H1 (cell line): ENCODE results near the gene SH3PXD2A. TPM values are rescaled to one million over a fixed set of nuclear protein-coding genes. Genes with fewer than 3 reads are reported as not detected.

Experiments used
- CTCF ChIA-PET: fragments of 300-600 bp; sonication (Branson Sonifier 250); formaldehyde crosslinking; loops from one replicate; lab custom pipeline; 2021; ENCODE audit not compliant: partially characterized antibody; lab: Charles Lee
- POLR2A ChIA-PET: fragments of 300-600 bp; sonication (Branson Sonifier 250); formaldehyde crosslinking; loops from one replicate; lab custom pipeline; 2021; ENCODE audit warnings: inconsistent platforms; ENCODE audit not compliant: partially characterized antibody; lab: Charles Lee
- DNase-seq, 2 experiments: peaks; one replicate each; pipeline versions ENCODE4 v3.0.0 to v3.0.0-alpha.2; 2010 to 2022; ENCODE audit warnings: low spot score in 2 of 2, low read depth in 1 of 2, mixed read lengths in 1 of 2
- FAIRE-seq: peaks from 2 replicates; lab custom pipeline; 2011; peaks lifted over from hg19 to GRCh38; lab: Jason Lieb, UNC
- H2AFZ ChIP-seq: 2 replicates; pipeline ENCODE4 v1.8.1; 2012; ENCODE audit warnings: low read length, inconsistent platforms
- H2AK5ac ChIP-seq: 2 replicates; pipeline ENCODE4 v1.6.1; 2013; ENCODE audit warnings: low read depth, low read length
- H2BK120ac ChIP-seq: replicated peaks from 2 replicates; pipeline ENCODE3; 2013; ENCODE audit warnings: low read depth, low read length, inconsistent platforms
- H2BK12ac ChIP-seq: 2 replicates; pipeline ENCODE4 v1.6.1; 2013; ENCODE audit warnings: low read depth, low read length
- H2BK15ac ChIP-seq: 2 replicates; pipeline ENCODE4 v1.6.1; 2013; ENCODE audit warnings: low read length
- H2BK20ac ChIP-seq: 2 replicates; pipeline ENCODE4 v1.6.1; 2013; ENCODE audit warnings: low read length
- H2BK5ac ChIP-seq: 2 replicates; pipeline ENCODE4 v1.6.1; 2013; ENCODE audit warnings: low read depth, low read length
- H3K14ac ChIP-seq: 2 replicates; pipeline ENCODE4 v1.6.1; 2013; ENCODE audit warnings: inconsistent platforms; ENCODE audit not compliant: insufficient read length
- H3K18ac ChIP-seq: 2 replicates; pipeline ENCODE4 v1.6.1; 2013; ENCODE audit warnings: low read length; ENCODE audit errors: extremely low read depth
- H3K23ac ChIP-seq: 2 replicates; pipeline ENCODE4 v1.6.1; 2013; ENCODE audit warnings: inconsistent platforms; ENCODE audit not compliant: insufficient read length
- H3K23me2 ChIP-seq: 2 replicates; pipeline ENCODE4 v1.6.1; 2013; ENCODE audit warnings: low read depth, low read length
- H3K27ac ChIP-seq: 2 replicates; pipeline ENCODE4 v1.6.1; 2011; ENCODE audit warnings: low read depth, low read length, inconsistent platforms
- H3K27me3 ChIP-seq, 4 experiments: replicated peaks in 1 of 4; 1 replicate in 1 of 4; 2 replicates in 3 of 4; pipeline versions ENCODE4 v1.6.1 to v1.8.1; 2011 to 2013; ENCODE audit warnings: low read length in 3 of 4, mild to moderate bottlenecking in 3 of 4, inconsistent platforms in 2 of 4, mixed read lengths in 2 of 4, moderate library complexity in 1 of 4; ENCODE audit not compliant: control insufficient read depth in 3 of 4, insufficient read depth in 3 of 4; ENCODE audit errors: extremely low read depth in 1 of 4
- H3K36me3 ChIP-seq, 4 experiments: 2 replicates each; pipeline versions ENCODE4 v1.6.1 to v1.8.1; 2011 to 2013; ENCODE audit warnings: mild to moderate bottlenecking in 4 of 4, low read length in 3 of 4, moderate library complexity in 2 of 4, control low read depth in 1 of 4, inconsistent platforms in 1 of 4; ENCODE audit not compliant: insufficient read depth in 4 of 4, control insufficient read depth in 2 of 4
- H3K4ac ChIP-seq: replicated peaks from 2 replicates; pipeline ENCODE3; 2013; ENCODE audit warnings: low read length, low read depth, mixed read lengths, inconsistent platforms; ENCODE audit not compliant: insufficient read length
- H3K4me1 ChIP-seq, 4 experiments: replicated peaks in 1 of 4; 1 replicate in 1 of 4; 2 replicates in 3 of 4; pipeline versions ENCODE4 v1.6.1 to v1.8.1; 2011 to 2013; ENCODE audit warnings: low read length in 3 of 4, inconsistent platforms in 2 of 4, mixed read lengths in 1 of 4; ENCODE audit not compliant: insufficient read depth in 4 of 4, control insufficient read depth in 3 of 4
- H3K4me2 ChIP-seq, 2 experiments: 2 replicates each; pipeline versions ENCODE4 v1.6.1 to v1.8.1; 2011 to 2013; ENCODE audit warnings: low read depth in 2 of 2, low read length in 2 of 2, control low read depth in 1 of 2, inconsistent platforms in 1 of 2, mild to moderate bottlenecking in 1 of 2; ENCODE audit not compliant: insufficient read depth in 1 of 2
- H3K4me3 ChIP-seq, 4 experiments: fragments of 200-600, 300-600 bp in 1 of 4; sonication (generic), shearing (Covaris generic), sonication (Bioruptor Twin) in 1 of 4; 2 replicates each; pipeline versions ENCODE4 v1.5.1 to v1.8.1; 2011 to 2016; ENCODE audit warnings: low read length in 4 of 4, low read depth in 3 of 4, control low read depth in 2 of 4, inconsistent platforms in 2 of 4, mild to moderate bottlenecking in 2 of 4, mixed read lengths in 1 of 4, moderate library complexity in 1 of 4; ENCODE audit not compliant: insufficient read depth in 2 of 4; ENCODE audit errors: extremely low read depth in 1 of 4
- H3K56ac ChIP-seq: replicated peaks from 2 replicates; pipeline ENCODE3; 2013; ENCODE audit warnings: low read depth, mild to moderate bottlenecking, mixed read lengths, low read length, inconsistent platforms; ENCODE audit not compliant: insufficient read length
- H3K79me1 ChIP-seq: 2 replicates; pipeline ENCODE4 v1.6.1; 2013; ENCODE audit warnings: low read depth, low read length, control low read depth
- H3K79me2 ChIP-seq, 2 experiments: 2 replicates each; pipeline versions ENCODE4 v1.6.1 to v1.8.1; 2012 to 2013; ENCODE audit warnings: low read length in 2 of 2, mild to moderate bottlenecking in 2 of 2, inconsistent platforms in 1 of 2; ENCODE audit not compliant: insufficient read depth in 2 of 2, control insufficient read depth in 1 of 2
- H3K9ac ChIP-seq, 4 experiments: replicated peaks in 1 of 4; 1 replicate in 1 of 4; 2 replicates in 3 of 4; pipeline versions ENCODE4 v1.6.1 to v1.8.1; 2011 to 2013; ENCODE audit warnings: low read depth in 3 of 4, low read length in 3 of 4, control low read depth in 2 of 4, mild to moderate bottlenecking in 2 of 4, moderate library complexity in 2 of 4, inconsistent platforms in 1 of 4; ENCODE audit errors: extremely low read depth in 1 of 4
- H3K9me3 ChIP-seq, 2 experiments: 2 replicates each; pipeline versions ENCODE4 v1.6.1 to v1.8.1; 2012 to 2013; ENCODE audit warnings: mild to moderate bottlenecking in 2 of 2, moderate library complexity in 2 of 2, control low read depth in 1 of 2, inconsistent platforms in 1 of 2, low read depth in 1 of 2, low read length in 1 of 2, mixed read lengths in 1 of 2; ENCODE audit not compliant: insufficient read depth in 2 of 2
- H4K20me1 ChIP-seq, 2 experiments: replicated peaks in 1 of 2; 2 replicates each; pipeline versions ENCODE3 to v1.8.1; 2011 to 2013; ENCODE audit warnings: inconsistent platforms in 2 of 2, low read length in 2 of 2, mild to moderate bottlenecking in 1 of 2; ENCODE audit not compliant: insufficient read depth in 2 of 2, control insufficient read depth in 1 of 2
- H4K5ac ChIP-seq: 2 replicates; pipeline ENCODE4 v1.6.1; 2013; ENCODE audit warnings: low read length, low read depth, mixed read lengths, inconsistent platforms; ENCODE audit not compliant: insufficient read length
- H4K8ac ChIP-seq: 2 replicates; pipeline ENCODE4 v1.8.0; 2013; ENCODE audit warnings: mild to moderate bottlenecking, moderate library complexity, low read length, inconsistent platforms; ENCODE audit not compliant: insufficient read depth; ENCODE audit errors: extremely low read depth
- H4K91ac ChIP-seq: replicated peaks from 2 replicates; pipeline ENCODE3; 2013; ENCODE audit warnings: low read length, mixed read lengths, inconsistent platforms; ENCODE audit not compliant: insufficient read length
- CHD2 ChIP-seq: IDR thresholded peaks from 2 replicates; pipeline ENCODE4 v1.6.1; 2012; ENCODE audit warnings: low read length, improper control_type of control experiment
- CREB1 ChIP-seq: IDR thresholded peaks from 2 replicates; pipeline ENCODE4 v1.6.1; 2012; ENCODE audit warnings: inconsistent platforms
- SIX5 ChIP-seq: IDR thresholded peaks from 2 replicates; pipeline ENCODE4 v1.6.1; 2011; ENCODE audit warnings: mild to moderate bottlenecking, low read depth, low read length
- WGBS, 2 experiments: shearing (Covaris generic) in 1 of 2; methylation state at CpG; one replicate each; pipeline versions ENCODE4 v1.1.6 to v1.1.7; 2013 to 2015; ENCODE audit warnings: low lambda C conversion rate in 2 of 2, mixed read lengths in 2 of 2, inconsistent platforms in 1 of 2, low coverage in 1 of 2, missing lambda C conversion rate in 1 of 2; ENCODE audit not compliant: insufficient replicate concordance in 2 of 2, insufficient coverage in 1 of 2, insufficient read length in 1 of 2; ENCODE audit errors: extremely low coverage in 1 of 2, missing lambda C conversion rate in 1 of 2; 5-methylcytosine and 5-hydroxymethylcytosine counted together
- polyA plus RNA-seq, 7 experiments: library from polyadenylated mRNA; depleted of rRNA in 3 of 7; stranded (reverse) in 5 of 7; unstranded in 2 of 7; fragments of >200 nt in 5 of 7; fragments of 200-250 nt in 2 of 7; gene quantifications; 1 replicate in 5 of 7; 2 replicates in 1 of 7; 4 replicates in 1 of 7; pipeline versions ENCODE4 v1.2.1 to v1.2.3, GENCODE V29; 2011 to 2013; ENCODE audit warnings: missing spikeins in 2 of 7, mixed read lengths in 2 of 7
- total RNA-seq: library from RNA; stranded (reverse); fragmentation: NEBNext Ultra II Directional; extraction: Animal tissue kit (Norgen Biotek cat#: 25700); gene quantifications from 2 replicates; pipeline ENCODE4 v1.2.1, GENCODE V29; 2021
- TF ChIP-seq, protein P1 (sequence below): IDR thresholded peaks from 2 replicates; pipeline ENCODE4 v1.6.1; 2011; ENCODE audit warnings: low read length, improper control_type of control experiment

The SH3PXD2A gene
- total and polyA plus RNA-seq, 2 of the 8 experiments (the other 6 are each of a cell fraction or from before 2014, with no cell fraction given): 5.4 to 16.3 TPM

DNA sequence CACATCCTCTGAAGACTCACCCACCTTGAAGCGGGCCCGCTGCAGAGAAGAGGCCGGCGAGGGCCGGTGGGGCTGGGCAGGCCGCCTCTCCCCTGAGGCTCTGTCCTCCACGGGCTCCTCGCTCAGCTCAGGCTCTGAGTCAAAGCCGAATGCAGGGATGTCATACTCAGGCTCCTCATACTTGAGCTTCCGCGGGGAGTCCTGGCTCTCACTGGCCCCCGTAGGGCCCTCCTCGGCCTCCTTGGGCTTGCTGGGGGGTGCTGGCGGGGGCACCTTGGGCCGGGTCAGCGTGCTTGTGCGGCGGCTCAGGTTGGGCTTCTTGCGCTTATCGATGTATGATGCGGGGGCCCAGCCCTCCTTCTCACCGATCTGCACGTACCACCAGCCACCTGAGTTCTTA, 252.0 kb downstream of the SH3PXD2A start:
- Histone ChIP-seq H2BK120ac (no peak overlapping the region), H3K14ac (no peak overlapping the region)
- TF ChIP-seq SIX5 (no peak), CREB1 (no peak), CHD2 (no peak)
- TF ChIP-seq, protein P1, sequence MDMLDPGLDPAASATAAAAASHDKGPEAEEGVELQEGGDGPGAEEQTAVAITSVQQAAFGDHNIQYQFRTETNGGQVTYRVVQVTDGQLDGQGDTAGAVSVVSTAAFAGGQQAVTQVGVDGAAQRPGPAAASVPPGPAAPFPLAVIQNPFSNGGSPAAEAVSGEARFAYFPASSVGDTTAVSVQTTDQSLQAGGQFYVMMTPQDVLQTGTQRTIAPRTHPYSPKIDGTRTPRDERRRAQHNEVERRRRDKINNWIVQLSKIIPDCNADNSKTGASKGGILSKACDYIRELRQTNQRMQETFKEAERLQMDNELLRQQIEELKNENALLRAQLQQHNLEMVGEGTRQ: no peak
- TF ChIP-seq, all 59 proteins: peak for 0
- Histone ChIP-seq H3K79me1 (no peaks in the 10 kb centered on the region), H3K36me3 (no peaks in the 10 kb centered on the region), H4K8ac (no peak overlapping the region), H3K56ac (no peak overlapping the region), H3K4me3 (no peak overlapping the region), H3K79me2 (no peaks in the 10 kb centered on the region), H3K9me3 (peaks cover 0 to 7% of the 10 kb centered on the region in 2 experiments; a peak in 1 of 4 replicates), H3K27ac (no peak overlapping the region), H3K4me1 (peaks cover 0 to 4% (median 1%) of the 10 kb centered on the region in 4 experiments; a peak in 3 of 7 replicates), H3K27me3 (no peaks in the 10 kb centered on the region), H4K91ac (no peak overlapping the region), H2BK5ac (no peak overlapping the region), H4K5ac (no peak overlapping the region), H3K18ac (no peak overlapping the region), H2BK15ac (no peak overlapping the region), H3K4ac (no peak overlapping the region), H2BK12ac (no peak overlapping the region), H2AK5ac (no peak overlapping the region), H2BK20ac (no peak overlapping the region), H4K20me1 (peaks cover 0 to 3% of the 10 kb centered on the region in 2 experiments), H3K23ac (no peak overlapping the region), H3K23me2 (no peaks in the 10 kb centered on the region; the same call in 1 of the 2 replicates), H3K4me2 (no peak overlapping the region), H2AFZ (no peak overlapping the region), H3K9ac (no peak overlapping the region)
- ChIA-PET CTCF (interaction anchor here (1.1 to 19.1 kb wide), 6 partner anchors 8 to 149 kb away, joined by 3 to 448 read pairs (median 15); no protein-coding TSS in a partner anchor), POLR2A (interaction anchor here (1.3 kb wide), 1 partner anchor 58 kb away, joined by 4 read pairs; no protein-coding TSS in a partner anchor)
- 97% methylated on average over 23 of the region's 23 CpGs; no CpG with 5 or more reads in 1 of the 2 experiments for WGBS, 2 experiments
- DNase-seq: no peak
- no peak for FAIRE-seq
